HCT116 (cell line): ENCODE results near the gene ZNF619. TPM values are rescaled to one million over a fixed set of nuclear protein-coding genes. Genes with fewer than 3 reads are reported as not detected.

Experiments
- total RNA-seq: library from RNA; stranded (reverse); gene quantifications from one replicate; pipeline ENCODE4 v1.2.1, GENCODE V29; 2021; ENCODE audit not compliant: unreplicated experiment

Gene ZNF619
- total RNA-seq, 1 experiment from 2014 or later, result 7.3 TPM

Other genes with a start within 250 kb of the ZNF619 start
- gene EIF1B, start 167.4 kb upstream of the ZNF619 start, total RNA-seq, result 33.6 TPM
- not detected for gene ENTPD3, start 89.9 kb upstream of the ZNF619 start, total RNA-seq
- 2,938 TPM for gene RPL14, start 19.8 kb upstream of the ZNF619 start, total RNA-seq
- 10.2 TPM for gene ZNF620, start 28.9 kb downstream of the ZNF619 start, total RNA-seq
- 23.5 TPM for gene ZNF621, start 47.8 kb downstream of the ZNF619 start, total RNA-seq